Measurements from ENCODE around the gene DAPK1.

GRCh38 chr9:87570000-87570908 is 72.6 kb downstream of the DAPK1 start:
- TF ChIP-seq CTCF (IDR thresholded peaks at IDR 0.05; ENCODE audit: insufficient read depth, low read depth, low read length) (no peak), EZH2 (IDR thresholded peaks at IDR 0.05; ENCODE audit: insufficient read depth, low read length) (no peak)
